Hepatocyte (in vitro differentiated cells): ENCODE data around the gene LILRA6.

Experiments
- CTCF ChIP-seq: fragments of 200-600 bp; sonication (generic); IDR thresholded peaks from 2 replicates; pipeline ENCODE4 v1.5.1; 2016; ENCODE audit warnings: antibody characterized with exemption, mild to moderate bottlenecking; ENCODE audit not compliant: poor library complexity
- EZH2phosphoT487 ChIP-seq: fragments of 200-600 bp; sonication (generic); IDR thresholded peaks from one replicate; pipeline ENCODE4 v1.6.1; 2018; ENCODE audit warnings: antibody characterized with exemption, mild to moderate bottlenecking, low read depth, moderate library complexity; ENCODE audit not compliant: unreplicated experiment, severe bottlenecking

GRCh38 chr19:54191811-54192453, 50.7 kb downstream of the LILRA6 start:
- TF ChIP-seq CTCF (no peak), EZH2phosphoT487 (no peak)
